HG03442 (cell line): ENCODE data around the gene ARHGEF39.

Experiments
- ATAC-seq: cut with Tn5 transposase; IDR thresholded peaks from one replicate; pipeline ENCODE4 v1.9.1; 2021; ENCODE audit warnings: mild to moderate bottlenecking, moderate library complexity; ENCODE audit not compliant: unreplicated experiment

ARHGEF39 gene

GRCh38 chr9:35691757-35692301, 26.8 kb upstream of the ARHGEF39 start:
- ATAC-seq = no peak

GRCh38 chr9:35691334-35691650, 26.3 kb upstream of the ARHGEF39 start:
- no peak for ATAC-seq

GRCh38 chr9:35690614-35691333, 25.8 kb upstream of the ARHGEF39 start:
- no peak for ATAC-seq

GRCh38 chr9:35690294-35690613, 25.3 kb upstream of the ARHGEF39 start:
- no peak for ATAC-seq

- ATAC-seq = no peak
Measured at GRCh38 chr9:35689542-35690293, 24.7 kb upstream of the ARHGEF39 start, which contains the start of gene TPM2. TSS of gene TPM2 (minus strand) at chr9:35689925. CDS start at chr9:35689817, 108 bp downstream.

- no peak for ATAC-seq
Measured at GRCh38 chr9:35688558-35689541, 23.9 kb upstream of the ARHGEF39 start.

- ATAC-seq = no peak
Measured at GRCh38 chr9:35687972-35688557, 23.1 kb upstream of the ARHGEF39 start.

GRCh38 chr9:35687306-35687705, 22.3 kb upstream of the ARHGEF39 start:
- no peak for ATAC-seq

GRCh38 chr9:35686222-35687203, 21.5 kb upstream of the ARHGEF39 start:
- ATAC-seq = no peak

GRCh38 chr9:35685506-35685905, 20.5 kb upstream of the ARHGEF39 start:
- no peak for ATAC-seq

- ATAC-seq = no peak
Measured at GRCh38 chr9:35684921-35685320, 19.9 kb upstream of the ARHGEF39 start.

GRCh38 chr9:35683323-35683722, 18.3 kb upstream of the ARHGEF39 start:
- ATAC-seq = no peak

GRCh38 chr9:35682520-35683315, 17.7 kb upstream of the ARHGEF39 start:
- no peak for ATAC-seq

- ATAC-seq = no peak
Measured at GRCh38 chr9:35682051-35682450, 17.1 kb upstream of the ARHGEF39 start.

GRCh38 chr9:35681341-35682002, 16.5 kb upstream of the ARHGEF39 start:
- no peak for ATAC-seq

- no peak for ATAC-seq
Measured at GRCh38 chr9:35680331-35681105, 15.5 kb upstream of the ARHGEF39 start.

- no peak for ATAC-seq
Measured at GRCh38 chr9:35679766-35680330, 14.9 kb upstream of the ARHGEF39 start.
